ENCODE results near the gene SLC25A53.
A peak's percentile ranks its signal among the peaks of the same experiment; 100 is the strongest.

The SLC25A53 gene

DNA sequence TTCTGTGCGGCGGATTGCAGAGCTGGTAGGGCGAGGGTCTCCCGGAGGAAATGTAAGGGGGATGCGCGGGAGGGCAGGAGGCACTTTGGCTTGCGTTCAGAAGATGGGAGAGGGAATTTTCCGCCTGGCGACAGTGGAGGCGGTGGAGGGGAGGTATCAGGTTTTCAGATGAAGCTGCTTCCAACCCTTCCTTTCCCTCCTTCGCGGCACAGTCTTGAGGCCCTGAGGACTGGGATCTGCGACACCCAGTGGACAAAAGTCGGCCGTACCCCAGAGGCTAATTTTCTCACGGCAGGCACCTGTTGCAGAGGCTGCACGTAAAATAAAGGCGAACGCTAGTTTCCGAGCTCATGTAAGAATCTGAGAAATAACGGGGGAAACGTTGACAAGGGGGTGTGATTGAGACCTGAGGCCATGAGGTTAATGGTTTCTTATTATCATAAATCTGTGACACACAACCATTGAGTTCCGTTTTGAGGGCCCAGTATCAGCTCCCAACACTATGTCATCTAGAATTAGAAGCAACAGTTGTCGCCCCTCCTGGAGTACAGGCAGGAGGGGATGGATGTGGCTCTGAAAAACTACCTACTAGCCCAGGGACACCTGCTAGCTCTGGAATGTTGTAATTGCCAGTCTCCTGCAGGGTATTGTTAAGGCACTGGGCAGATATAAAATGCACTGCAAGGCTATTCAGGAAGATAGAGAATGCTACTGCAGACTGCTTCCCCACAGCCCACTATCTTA lies 43.4 kb downstream of the SLC25A53 start:
- POLR2A ChIA-PET = interaction anchor here (1.7 kb wide), 1 partner anchor 44 kb away, joined by 5 read pairs; the partner anchor contains the start of gene SLC25A53
- CTCF ChIA-PET = interaction anchor here (0.6 to 2.2 kb wide), 13 partner anchors 8 to 412 kb away, joined by 3 to 16 read pairs (median 3); no protein-coding TSS in a partner anchor

More for the DNA sequence above, 43.4 kb downstream of the SLC25A53 start:
- no peaks in the 10 kb centered on the region for H3K4me1 ChIP-seq (ENCODE audit: control insufficient read depth, insufficient read depth, low read length)
- TF ChIP-seq, protein P1, sequence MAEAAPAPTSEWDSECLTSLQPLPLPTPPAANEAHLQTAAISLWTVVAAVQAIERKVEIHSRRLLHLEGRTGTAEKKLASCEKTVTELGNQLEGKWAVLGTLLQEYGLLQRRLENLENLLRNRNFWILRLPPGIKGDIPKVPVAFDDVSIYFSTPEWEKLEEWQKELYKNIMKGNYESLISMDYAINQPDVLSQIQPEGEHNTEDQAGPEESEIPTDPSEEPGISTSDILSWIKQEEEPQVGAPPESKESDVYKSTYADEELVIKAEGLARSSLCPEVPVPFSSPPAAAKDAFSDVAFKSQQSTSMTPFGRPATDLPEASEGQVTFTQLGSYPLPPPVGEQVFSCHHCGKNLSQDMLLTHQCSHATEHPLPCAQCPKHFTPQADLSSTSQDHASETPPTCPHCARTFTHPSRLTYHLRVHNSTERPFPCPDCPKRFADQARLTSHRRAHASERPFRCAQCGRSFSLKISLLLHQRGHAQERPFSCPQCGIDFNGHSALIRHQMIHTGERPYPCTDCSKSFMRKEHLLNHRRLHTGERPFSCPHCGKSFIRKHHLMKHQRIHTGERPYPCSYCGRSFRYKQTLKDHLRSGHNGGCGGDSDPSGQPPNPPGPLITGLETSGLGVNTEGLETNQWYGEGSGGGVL (tag by site-specific recombination; IDR thresholded peaks at IDR 0.05) = peak; percentile 63; the same call in 1 of the 2 replicates
- TF ChIP-seq SP2 (tag by site-specific recombination; IDR thresholded peaks at IDR 0.05) = no peak; the same call in 1 of the 2 replicates
- no peak for TF ChIP-seq ZNF341 (tag by site-specific recombination; IDR thresholded peaks at IDR 0.05; ENCODE audit: low read depth)
- no peak for TF ChIP-seq ZNF830 (tag by site-specific recombination; IDR thresholded peaks at IDR 0.05; ENCODE audit: low read depth)
- TF ChIP-seq IKZF3 (tag by site-specific recombination; IDR thresholded peaks at IDR 0.05) = peak; percentile 48; the same call in 1 of the 2 replicates
- TF ChIP-seq ZNF792 (tag by site-specific recombination; IDR thresholded peaks at IDR 0.05) = no peak
- TF ChIP-seq, protein P2, sequence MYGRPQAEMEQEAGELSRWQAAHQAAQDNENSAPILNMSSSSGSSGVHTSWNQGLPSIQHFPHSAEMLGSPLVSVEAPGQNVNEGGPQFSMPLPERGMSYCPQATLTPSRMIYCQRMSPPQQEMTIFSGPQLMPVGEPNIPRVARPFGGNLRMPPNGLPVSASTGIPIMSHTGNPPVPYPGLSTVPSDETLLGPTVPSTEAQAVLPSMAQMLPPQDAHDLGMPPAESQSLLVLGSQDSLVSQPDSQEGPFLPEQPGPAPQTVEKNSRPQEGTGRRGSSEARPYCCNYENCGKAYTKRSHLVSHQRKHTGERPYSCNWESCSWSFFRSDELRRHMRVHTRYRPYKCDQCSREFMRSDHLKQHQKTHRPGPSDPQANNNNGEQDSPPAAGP (tag by site-specific recombination; IDR thresholded peaks at IDR 0.05) = no peak
- peak; percentile 98 for TF ChIP-seq SCRT1 (tag by site-specific recombination; IDR thresholded peaks at IDR 0.05; ENCODE audit: borderline replicate concordance)
- TF ChIP-seq ZNF138 (tag by site-specific recombination; IDR thresholded peaks at IDR 0.05; ENCODE audit: borderline replicate concordance) = no peak
- TF ChIP-seq ZNF366 (tag by site-specific recombination; conservative IDR thresholded peaks at IDR 0.05) = peak; percentile 31; the same call in 1 of the 2 replicates
- TF ChIP-seq ZIC2 (tag by site-specific recombination; IDR thresholded peaks at IDR 0.05) = no peak
- TF ChIP-seq, protein P3, sequence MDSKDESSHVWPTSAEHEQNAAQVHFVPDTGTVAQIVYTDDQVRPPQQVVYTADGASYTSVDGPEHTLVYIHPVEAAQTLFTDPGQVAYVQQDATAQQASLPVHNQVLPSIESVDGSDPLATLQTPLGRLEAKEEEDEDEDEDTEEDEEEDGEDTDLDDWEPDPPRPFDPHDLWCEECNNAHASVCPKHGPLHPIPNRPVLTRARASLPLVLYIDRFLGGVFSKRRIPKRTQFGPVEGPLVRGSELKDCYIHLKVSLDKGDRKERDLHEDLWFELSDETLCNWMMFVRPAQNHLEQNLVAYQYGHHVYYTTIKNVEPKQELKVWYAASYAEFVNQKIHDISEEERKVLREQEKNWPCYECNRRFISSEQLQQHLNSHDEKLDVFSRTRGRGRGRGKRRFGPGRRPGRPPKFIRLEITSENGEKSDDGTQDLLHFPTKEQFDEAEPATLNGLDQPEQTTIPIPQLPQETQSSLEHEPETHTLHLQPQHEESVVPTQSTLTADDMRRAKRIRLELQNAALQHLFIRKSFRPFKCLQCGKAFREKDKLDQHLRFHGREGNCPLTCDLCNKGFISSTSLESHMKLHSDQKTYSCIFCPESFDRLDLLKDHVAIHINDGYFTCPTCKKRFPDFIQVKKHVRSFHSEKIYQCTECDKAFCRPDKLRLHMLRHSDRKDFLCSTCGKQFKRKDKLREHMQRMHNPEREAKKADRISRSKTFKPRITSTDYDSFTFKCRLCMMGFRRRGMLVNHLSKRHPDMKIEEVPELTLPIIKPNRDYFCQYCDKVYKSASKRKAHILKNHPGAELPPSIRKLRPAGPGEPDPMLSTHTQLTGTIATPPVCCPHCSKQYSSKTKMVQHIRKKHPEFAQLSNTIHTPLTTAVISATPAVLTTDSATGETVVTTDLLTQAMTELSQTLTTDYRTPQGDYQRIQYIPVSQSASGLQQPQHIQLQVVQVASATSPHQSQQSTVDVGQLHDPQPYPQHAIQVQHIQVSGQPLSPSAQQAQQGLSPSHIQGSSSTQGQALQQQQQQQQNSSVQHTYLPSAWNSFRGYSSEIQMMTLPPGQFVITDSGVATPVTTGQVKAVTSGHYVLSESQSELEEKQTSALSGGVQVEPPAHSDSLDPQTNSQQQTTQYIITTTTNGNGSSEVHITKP (tag by site-specific recombination; IDR thresholded peaks at IDR 0.05) = 0 out of 2 replicates have a peak, but pooled peaks have one; percentile 11
- peak; percentile 49; the same call in 1 of the 2 replicates for TF ChIP-seq ZNF654 (tag by site-specific recombination; IDR thresholded peaks at IDR 0.05; ENCODE audit: low read depth)
- TF ChIP-seq ZNF23 (tag by site-specific recombination; IDR thresholded peaks at IDR 0.05; ENCODE audit: borderline replicate concordance) = no peak
- TF ChIP-seq ZNF664 (tag by site-specific recombination; IDR thresholded peaks at IDR 0.05) = no peak
- no peak for TF ChIP-seq GLI2 (tag by site-specific recombination; IDR thresholded peaks at IDR 0.05; ENCODE audit: borderline replicate concordance, low read depth)
- TF ChIP-seq ZNF311 (tag by site-specific recombination; IDR thresholded peaks at IDR 0.05; ENCODE audit: borderline replicate concordance) = no peak
- peak; percentile 34; the same call in 1 of the 2 replicates for TF ChIP-seq EGR2 (tag by site-specific recombination; IDR thresholded peaks at IDR 0.05; ENCODE audit: low read depth)
- no peak for TF ChIP-seq ZNF16 (tag by site-specific recombination; IDR thresholded peaks at IDR 0.05; ENCODE audit: low read depth)
- TF ChIP-seq SCRT2 (tag by site-specific recombination; IDR thresholded peaks at IDR 0.05) = peak; percentile 99
- TF ChIP-seq, protein P4, sequence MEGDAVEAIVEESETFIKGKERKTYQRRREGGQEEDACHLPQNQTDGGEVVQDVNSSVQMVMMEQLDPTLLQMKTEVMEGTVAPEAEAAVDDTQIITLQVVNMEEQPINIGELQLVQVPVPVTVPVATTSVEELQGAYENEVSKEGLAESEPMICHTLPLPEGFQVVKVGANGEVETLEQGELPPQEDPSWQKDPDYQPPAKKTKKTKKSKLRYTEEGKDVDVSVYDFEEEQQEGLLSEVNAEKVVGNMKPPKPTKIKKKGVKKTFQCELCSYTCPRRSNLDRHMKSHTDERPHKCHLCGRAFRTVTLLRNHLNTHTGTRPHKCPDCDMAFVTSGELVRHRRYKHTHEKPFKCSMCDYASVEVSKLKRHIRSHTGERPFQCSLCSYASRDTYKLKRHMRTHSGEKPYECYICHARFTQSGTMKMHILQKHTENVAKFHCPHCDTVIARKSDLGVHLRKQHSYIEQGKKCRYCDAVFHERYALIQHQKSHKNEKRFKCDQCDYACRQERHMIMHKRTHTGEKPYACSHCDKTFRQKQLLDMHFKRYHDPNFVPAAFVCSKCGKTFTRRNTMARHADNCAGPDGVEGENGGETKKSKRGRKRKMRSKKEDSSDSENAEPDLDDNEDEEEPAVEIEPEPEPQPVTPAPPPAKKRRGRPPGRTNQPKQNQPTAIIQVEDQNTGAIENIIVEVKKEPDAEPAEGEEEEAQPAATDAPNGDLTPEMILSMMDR (tag by site-specific recombination; IDR thresholded peaks at IDR 0.05) = peak; percentile 58
- H3K4me3 ChIP-seq (ENCODE audit: low read depth, low read length) = peak overlapping the region; percentile 57
- H3K27ac ChIP-seq (ENCODE audit: extremely low read depth, low read depth, low read length) = no peak overlapping the region
- H3K36me3 ChIP-seq (ENCODE audit: control insufficient read depth in 2 of 2, insufficient read depth in 1 of 2, low read length in 2 of 2) = no peaks in the 10 kb centered on the region
- H3K9me3 ChIP-seq (ENCODE audit: control insufficient read depth, insufficient read depth, low read depth, low read length) = no peaks in the 10 kb centered on the region

Data from HEK293 (cell line).